GM18858 (cell line): ENCODE data around the gene AAK1.

Experiments
- ATAC-seq: cut with Tn5 transposase; IDR thresholded peaks from one replicate; pipeline ENCODE4 v1.9.1; 2021; ENCODE audit not compliant: unreplicated experiment

The AAK1 gene

DNA sequence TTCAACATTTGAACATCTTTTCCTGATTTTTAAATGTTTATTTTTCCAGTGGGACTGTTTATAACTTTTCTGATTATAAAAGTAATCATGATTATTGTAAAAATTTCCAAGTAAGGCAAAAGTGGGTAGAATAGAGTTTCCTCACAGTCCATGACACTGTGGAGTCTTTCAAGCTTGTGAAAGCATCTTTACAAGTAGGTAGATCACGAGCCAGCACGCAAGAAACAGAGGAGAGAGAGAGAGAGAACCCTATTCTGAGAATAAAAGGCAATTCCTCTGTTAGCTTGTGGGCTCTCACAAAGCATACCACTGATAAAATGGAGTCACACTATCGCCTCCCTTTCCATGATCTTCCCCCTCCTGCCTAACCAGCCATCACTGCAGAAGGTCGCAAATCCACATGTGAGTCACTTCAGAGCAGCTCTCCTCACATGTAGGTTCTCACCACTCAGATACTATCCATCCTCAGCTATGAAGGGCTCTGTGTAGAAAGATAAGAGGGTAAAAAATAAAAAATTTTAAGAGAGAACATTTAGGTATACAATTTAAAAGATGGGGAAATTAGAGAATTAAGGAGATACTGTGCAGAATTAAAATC lies 40.3 kb downstream of the AAK1 start:
- ATAC-seq = no peak

DNA sequence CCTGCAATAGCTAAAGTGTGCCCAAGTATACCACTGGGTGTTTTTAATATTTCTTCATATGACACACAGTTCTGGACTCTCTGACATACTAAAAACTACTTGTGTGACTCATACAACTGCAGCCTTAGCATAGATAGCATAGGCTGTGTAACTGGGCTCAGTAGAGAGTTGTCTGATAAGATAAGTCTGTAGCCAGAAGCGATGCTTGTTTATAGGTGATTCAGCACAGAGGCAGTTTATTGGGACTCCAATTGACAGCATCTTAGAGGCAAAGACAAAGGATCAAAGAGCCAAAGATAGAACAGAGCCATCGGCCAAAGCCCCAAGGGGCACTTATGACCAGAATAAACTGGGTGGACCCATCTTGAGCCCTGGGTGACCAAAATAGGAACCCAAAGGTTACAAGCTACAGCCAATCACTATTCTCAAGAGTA lies 42.3 kb downstream of the AAK1 start:
- ATAC-seq = no peak

DNA sequence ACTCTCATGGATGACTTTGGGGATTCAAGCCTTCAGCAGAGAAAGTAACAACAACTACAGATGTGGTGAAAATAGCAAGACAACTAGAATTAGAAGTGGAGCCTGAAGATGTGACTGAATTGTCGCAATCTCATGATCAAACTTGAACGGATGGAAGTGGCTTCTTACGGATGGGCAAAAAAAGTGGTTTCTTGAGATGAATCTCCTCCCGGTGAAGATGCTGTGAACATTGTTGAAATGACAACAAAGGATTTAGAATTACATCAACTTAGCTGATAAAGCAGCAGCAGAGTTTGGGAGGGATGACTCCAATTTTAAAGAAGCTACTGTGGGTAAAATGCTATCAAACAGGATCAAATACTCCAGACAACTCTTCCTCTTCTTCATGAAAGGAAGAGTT lies 43.1 kb downstream of the AAK1 start:
- no peak for ATAC-seq

DNA sequence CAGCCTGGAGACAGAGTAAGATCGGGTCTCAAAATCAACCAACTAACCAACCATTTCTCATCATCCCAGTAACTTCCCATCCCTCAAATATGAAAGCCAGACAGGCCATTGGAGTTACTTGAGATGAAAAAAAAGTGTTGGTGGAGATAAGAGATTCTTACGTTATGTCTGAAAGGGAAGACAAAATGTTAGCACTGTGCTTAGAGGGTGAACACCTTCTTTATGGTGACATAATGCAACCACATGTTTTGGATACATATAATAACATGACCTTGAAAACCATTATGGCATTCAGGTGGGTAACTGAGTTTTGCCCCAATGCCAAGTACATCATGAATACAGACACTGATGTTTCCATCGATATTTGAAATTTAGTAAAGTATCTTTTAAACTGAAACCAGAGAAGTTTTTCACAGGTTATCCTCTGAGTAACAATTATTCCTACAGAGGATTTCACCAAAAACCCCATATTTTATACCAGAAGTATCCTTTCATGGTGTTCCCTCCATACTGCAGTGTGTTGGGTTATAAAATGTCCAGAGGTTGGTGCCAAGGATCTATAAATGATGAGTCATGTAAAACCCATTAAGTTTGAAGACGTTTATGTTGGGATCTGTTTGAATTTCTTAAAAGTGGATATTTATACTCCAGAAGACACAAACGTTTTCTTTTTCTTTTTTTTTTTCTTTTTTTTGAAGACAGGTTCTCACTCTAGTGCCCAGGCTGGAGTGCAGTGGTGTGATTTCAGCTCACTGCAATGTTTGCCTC lies 45.5 kb downstream of the AAK1 start:
- ATAC-seq = no peak

DNA sequence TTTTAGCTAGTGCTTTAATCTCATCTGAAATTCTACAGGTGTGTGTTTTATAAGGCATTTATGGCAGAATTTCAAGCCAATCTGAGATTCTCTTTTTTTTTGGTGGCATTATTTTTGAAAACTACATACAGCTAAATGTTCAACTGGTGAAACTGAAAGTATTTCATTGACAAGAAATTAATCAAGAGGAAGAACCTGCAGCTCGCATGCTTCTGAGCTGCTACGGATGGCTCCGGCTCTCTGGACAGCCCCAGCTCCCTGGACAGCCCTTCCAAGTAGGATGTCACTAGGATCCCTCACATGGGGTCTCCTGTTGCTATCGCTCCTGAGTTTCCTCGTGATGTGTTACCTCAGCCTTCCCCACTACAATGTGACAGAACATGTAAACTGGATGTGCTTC lies 46.4 kb downstream of the AAK1 start:
- ATAC-seq = no peak

DNA sequence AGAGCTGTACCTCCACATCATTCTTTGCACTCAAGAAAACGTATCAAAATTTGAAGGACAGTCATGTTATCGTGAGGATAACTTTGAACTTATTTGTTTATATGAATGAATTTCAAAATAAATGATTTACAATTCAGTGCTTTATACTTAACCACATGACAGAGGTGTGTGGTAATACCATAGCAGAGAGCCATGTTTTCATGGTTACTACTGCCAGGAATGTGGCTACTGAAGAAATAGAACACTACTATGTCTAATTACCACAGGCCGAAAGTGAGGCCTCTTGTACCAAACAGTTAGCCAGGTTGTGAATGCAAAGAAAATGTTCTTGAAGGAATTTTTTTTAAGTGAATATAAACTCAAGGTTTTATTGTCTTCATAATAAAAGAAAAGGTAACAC lies 49.2 kb downstream of the AAK1 start:
- ATAC-seq = no peak

DNA sequence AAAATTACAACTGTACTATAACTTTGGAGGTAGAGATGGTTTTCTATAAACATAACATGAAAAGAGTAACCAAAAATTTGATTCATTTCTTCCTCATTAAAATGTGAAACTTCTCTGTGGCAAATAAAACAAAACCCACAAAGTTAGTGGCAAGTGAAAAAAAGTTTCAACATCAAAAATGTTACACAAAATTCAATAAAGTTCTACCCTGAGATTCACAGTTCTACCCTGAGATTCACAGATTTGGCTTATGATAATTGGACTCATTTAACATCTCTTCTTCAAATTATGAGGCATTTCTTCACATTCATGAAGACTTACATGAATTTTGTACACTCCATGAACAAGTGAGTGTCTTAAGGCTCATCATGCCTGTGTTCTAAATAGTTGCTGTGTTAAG lies 51.0 kb downstream of the AAK1 start:
- ATAC-seq = no peak

DNA sequence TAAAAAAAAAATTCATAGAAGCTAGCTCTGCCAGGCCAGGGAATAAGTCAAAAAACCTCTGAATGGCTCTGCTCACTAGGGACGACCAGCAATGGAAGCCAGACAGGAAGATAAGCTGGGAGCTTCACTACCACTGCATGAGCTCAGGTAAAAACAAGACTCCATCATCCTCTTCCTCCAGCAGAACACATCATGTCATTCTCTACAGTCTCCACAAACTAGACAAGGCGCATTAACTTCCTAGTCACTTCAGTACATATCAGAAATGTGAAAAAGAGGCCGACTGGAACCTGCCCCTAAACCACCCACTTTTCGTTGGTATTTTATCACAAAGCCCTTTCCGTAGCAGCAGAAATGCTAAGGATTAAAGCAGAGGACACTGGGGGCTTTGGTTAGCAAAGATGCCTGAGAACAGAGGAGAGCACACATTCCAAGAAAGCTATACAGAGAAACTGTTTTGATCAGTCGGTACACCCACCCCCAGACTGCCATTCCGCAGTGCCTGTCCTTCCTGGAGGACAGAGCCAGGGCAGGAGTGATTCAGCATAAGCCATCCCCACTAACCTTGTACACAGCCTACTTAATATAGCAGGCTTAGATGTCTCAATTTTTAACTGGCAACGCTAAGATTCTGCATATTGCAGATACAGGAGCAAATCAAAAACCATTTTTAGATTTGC lies 53.4 kb downstream of the AAK1 start:
- ATAC-seq = no peak

DNA sequence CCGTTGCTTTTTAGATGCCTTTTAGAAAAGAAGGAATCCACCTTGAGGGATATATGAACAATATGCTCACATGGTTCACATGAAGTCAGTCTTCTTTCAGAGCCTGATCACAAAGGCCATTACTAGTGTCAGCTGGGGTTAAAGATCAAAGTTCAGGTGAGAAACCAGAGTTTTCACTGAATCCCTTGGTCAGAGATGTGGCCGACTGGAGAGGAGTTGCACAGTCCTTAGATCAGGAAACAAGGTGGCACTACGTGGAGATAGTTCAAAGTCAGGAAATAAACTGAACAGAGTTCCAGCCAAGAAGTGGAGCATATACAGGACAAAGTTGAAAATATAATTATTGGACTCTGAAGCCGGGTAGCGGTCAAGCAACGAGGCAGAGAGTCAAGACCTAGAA lies 54.6 kb downstream of the AAK1 start:
- ATAC-seq = no peak

DNA sequence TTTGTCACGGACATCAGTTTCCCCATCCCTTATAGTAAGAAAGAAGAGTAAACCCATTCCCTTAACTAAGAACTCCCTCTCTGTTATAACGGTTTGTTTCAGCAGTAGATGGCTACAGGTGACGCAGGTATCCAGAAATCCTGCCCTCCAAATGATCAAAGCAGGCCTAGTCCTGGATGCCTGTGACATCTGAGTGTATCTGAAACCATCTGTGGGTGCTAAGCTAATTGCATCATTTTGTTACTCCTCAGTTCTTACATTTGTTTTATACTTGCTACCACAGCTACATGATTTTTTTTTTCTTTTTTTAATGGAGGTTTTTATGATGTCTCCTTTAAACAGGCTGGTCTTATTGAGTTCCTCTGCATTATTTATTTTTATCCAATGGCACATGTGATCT lies 55.1 kb downstream of the AAK1 start:
- no peak for ATAC-seq

DNA sequence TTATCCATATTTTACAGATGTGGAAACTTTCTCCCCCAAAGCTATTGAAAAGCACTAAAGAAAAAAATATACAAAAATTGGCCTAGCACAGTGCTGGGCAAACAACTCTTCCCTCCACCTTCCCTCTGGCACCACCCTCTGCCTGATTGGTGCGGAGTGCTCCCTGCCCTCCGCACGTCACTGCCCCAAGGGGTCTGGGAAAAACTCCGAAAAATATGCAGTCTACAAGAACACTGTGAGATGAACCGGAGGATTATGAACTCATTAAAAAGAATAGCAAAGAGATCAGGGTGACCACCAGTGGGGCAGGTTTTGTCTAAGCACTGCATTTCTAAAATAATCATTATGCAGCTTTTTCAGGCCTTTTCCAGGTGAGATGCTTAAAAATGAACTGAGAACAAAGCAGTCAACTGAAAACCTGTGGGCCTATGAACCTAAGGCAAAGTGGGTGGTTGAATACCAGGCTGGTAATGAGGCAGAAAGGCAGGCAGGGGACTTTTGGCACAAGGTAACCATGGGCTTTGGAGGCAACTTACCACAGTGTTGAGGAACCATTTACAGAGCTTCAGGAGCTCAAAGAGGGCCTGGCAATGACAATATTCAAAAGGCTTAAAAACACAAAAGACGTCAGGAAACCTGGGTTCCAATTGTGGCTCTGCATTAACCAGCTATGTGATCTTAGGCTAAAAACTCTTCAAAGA lies 57.5 kb downstream of the AAK1 start:
- ATAC-seq = no peak

DNA sequence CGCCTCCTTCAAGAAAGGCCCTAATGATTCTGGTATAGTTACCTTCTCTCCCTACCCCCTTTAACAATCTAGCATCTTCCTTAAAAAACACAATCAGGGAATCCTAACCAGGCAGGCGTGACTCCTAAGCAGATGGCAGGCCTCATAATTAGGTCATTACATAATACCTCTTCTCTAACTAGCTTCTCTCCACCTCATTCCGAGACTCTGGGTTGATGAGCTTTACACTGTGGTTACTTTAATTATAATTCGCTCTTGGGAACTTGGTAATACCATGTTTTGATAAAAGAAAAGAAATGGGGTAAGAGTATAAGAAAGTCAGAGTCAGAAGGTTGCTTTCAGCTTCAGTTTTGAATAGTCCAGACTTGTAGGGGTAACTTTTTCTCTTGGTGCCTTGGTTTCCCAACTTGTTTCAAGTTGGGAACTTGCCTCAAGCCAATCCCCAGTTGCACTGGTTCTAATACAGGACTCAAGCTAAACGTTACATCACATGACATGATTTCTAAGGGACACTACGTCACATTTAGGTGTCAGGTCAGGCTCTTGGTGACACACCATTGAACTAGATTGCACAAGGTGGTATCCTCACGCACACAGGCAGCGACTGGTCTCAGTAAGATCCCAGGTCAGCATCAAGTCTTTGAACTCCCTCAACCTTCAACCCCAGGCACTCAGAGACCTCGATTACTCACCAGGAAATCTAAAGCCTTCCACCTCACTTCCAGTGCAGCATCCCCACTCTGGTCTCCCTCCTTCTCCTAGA lies 59.2 kb downstream of the AAK1 start:
- no peak for ATAC-seq

DNA sequence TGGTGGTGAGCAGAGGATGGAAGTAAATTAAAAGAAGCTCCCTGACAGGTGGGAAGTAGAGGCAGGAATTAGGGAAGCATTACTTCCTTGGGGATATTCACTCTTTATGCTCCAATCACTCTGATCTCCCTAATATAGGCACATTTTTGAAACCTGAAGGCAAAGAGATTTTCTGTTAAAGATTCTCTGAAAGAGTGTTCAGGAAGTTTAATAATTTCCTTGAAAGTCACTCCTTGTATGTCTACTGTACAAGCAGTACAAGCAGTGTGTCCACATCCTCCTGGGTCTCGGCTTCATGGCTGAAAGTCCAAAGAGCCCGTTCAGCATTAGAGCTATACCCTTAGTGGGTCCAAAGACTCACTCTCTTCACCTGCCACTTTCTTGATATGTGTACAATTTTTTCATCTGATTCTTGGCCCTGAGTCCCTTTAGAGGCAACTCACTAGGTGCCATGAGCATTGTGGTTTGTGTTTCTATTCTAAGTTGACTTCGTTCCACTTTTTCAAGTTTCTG lies 60.2 kb downstream of the AAK1 start:
- no peak for ATAC-seq

DNA sequence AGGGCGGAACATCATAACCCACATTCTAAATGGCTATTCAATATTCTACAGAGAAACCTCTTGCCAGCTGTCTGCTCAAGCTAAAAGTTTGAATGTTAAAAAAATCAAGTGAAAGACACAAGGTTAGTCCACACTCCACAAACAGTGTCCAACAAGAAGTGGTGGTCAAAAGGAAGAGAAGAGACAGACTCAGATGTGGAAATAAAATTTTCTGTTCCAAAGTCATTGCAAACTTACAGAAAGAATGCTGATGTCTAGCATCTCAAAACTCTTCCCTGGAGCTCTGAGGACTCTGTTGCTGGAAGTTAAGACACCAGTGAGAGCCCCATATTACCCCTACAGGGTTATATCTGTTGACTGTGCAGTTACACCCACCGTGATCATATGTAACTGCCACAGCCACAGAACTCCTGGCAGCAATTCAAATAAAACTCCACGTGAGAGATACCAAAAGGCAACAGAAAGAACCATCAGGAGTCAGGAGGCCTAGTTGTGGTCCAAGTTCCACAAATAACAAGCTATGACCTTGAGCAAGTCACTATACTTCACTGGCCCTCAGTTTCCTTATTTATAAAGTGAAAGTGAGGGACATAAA lies 60.9 kb downstream of the AAK1 start:
- no peak for ATAC-seq

DNA sequence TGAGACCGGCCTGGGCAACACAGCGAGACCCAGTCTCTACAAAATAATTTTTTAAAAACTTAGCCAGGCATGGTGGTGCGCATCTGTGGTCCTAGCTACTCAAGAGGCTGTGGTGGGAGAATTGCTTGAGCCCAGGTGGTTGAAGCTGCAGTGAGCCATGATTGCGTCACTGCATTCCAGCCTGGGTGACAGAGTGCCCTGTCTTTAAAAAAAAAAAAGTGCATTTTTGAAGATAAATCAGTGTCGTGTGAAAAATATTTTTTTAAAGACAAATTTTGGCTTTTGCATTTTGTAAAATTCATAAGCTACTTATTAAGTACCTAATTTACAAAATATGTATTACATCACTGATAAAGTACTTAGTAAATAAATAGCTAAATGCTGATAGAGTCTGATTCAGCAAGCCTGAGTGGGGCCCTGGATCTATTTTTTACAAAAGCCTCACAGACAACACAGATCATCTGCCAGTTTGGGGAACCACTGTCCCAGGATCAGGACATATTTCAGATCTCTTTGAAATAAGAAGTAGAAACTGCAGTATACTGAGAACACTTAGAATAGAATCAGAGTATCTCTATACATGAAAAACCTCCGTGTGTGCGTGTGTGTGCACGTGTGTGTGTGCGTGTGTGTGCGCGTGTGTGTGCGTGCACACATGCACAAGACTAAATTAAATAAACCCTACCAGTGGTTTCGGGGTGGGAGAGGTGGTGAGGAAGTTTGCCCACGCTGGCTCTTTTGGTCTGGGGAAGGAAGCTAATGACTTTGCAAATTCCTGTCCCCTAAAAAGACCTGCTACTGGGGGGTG lies 61.6 kb downstream of the AAK1 start:
- no peak for ATAC-seq

DNA sequence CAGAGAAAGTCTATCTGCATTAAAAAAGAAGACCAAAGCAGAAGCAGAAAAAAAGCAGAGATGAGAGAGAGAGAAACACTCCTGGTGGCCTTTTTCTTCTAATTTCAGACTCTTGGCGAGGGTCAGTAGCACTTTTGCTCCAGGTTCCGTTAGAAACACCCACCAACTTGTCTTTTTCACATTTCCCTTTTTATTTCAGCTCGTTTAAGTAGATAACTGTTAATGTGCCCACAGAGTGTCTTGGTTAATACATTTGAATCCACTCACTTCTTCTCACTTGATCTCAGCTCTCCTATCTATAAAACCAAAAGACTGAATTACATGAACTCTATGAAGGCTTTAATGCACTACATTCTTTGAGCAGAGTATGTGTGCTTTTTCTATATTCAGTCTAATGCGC lies 63.1 kb downstream of the AAK1 start:
- ATAC-seq = no peak

DNA sequence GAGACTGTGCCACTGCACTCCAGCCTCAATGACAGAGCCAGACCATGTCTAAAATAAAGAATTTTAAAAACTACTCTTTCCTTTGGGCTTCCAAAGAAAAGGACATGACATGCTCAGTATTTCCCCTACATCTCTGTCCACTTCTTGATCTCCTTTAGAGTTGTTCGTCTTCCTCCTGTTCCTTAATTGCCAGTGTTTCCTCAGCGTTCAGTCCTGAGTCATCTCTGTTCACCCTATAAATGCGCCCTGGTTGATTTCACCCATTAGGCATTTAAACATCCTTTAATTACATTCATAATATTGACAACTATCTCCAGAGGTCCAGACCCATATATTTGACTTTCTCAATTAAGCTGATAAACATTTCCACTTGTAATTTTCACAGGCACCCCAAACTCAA lies 64.0 kb downstream of the AAK1 start:
- no peak for ATAC-seq

DNA sequence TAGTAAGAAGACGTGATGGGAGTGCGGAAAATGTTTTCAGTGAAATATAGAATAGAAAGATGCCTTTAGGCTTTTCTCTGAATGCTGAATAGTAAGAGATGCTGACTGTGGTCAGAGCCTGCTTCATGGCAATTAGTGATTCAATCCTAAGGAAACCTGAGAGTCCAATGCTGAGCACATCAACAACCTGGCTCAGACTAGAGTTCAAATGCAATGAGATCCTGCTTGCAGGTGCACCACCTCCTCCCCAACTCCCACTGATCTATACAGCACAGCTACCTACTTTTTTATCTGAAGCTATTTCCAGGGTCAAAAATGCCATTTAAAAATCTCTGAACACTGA lies 65.4 kb downstream of the AAK1 start:
- no peak for ATAC-seq

DNA sequence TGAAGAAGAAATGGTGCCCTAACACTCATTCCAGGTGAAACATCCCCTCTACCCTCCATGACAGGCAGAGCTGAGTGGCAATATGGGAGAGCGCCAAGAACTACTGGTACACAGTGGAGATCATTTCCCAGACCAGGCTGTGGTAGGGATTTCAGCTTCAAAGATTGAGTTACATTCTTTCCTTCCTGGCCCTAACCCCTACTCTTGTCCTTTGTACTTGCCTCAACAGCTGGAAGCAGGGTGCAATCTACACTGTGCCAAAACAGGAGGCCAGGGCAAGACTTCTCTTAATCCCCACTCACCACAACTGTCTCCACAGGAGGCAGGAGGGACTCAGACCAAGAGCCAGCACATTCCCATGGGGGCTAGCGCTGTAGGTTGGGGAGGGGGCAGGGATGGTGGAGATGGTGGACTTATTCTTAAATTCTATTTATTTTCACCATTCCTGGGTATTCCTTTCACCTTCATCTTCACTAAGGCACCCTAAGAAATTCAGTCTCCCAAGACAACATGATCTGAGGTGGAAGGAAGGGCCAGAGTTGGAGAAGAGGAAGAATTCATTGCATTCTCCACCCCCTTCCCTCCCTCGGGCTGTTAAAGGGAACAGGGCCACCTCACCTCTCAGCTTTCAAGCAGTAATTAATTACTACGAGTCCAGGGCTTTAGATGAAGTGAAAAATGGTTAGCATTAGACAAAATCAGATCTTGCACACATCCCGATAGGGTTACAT lies 65.9 kb downstream of the AAK1 start:
- ATAC-seq = no peak
